Caco-2 (cell line): ENCODE measurements around the gene CACNA1I. TPM values are rescaled to one million over a fixed set of nuclear protein-coding genes. Genes with fewer than 3 reads are reported as not detected.
A peak's percentile ranks its signal among the peaks of the same experiment; 100 is the strongest.

Experiments
- BruUV-seq: library from RNA; stranded (reverse); fragments of 400-500 nt; replicated peaks from 2 replicates; lab custom pipeline; 2021; lab: Mats Ljungman, UMichigan
- CTCF ChIA-PET: fragments of 300-600 bp; sonication (Branson Sonifier 250); formaldehyde crosslinking; loops from one replicate; lab custom pipeline; 2022; ENCODE audit warnings: antibody characterized with exemption; lab: Charles Lee
- POLR2A ChIA-PET: fragments of 300-600 bp; sonication (Branson Sonifier 250); formaldehyde crosslinking; loops from one replicate; lab custom pipeline; 2022; ENCODE audit warnings: antibody characterized with exemption; lab: Charles Lee
- DNase-seq, 2 experiments: peaks; one replicate each; pipeline versions ENCODE4 v3.0.0 to v3.0.0-alpha.2; 2020 to 2022
- H3K27me3 ChIP-seq: replicated peaks from 2 replicates; pipeline ENCODE4 v1.6.0; 2011; ENCODE audit warnings: low read length; ENCODE audit not compliant: control insufficient read depth, insufficient read depth
- H3K36me3 ChIP-seq: 2 replicates; pipeline ENCODE4 v1.5.1; 2011; ENCODE audit warnings: low read length; ENCODE audit not compliant: control insufficient read depth, insufficient read depth
- H3K4me1 ChIP-seq: fragments of 250-450 bp; sonication (Bioruptor Pico); 2 replicates; pipeline ENCODE4 v1.5.1; 2020; ENCODE audit warnings: mild to moderate bottlenecking
- H3K4me3 ChIP-seq: 2 replicates; pipeline ENCODE4 v1.5.1; 2011; ENCODE audit warnings: low read depth, mild to moderate bottlenecking, control low read depth, low read length
- H3K9me3 ChIP-seq: fragments of 250-450 bp; sonication (Bioruptor Pico); 2 replicates; pipeline ENCODE4 v1.5.1; 2020; ENCODE audit warnings: mild to moderate bottlenecking, moderate library complexity
- H3K27ac Mint-ChIP-seq: one replicate; pipeline ENCODE4 v1.8.0; 2022; ENCODE audit warnings: mixed read lengths; ENCODE audit not compliant: unreplicated experiment
- H3K27me3 Mint-ChIP-seq: one replicate; pipeline ENCODE4 v1.8.0; 2022; ENCODE audit warnings: mixed read lengths; ENCODE audit not compliant: insufficient read depth, unreplicated experiment
- H3K36me3 Mint-ChIP-seq: one replicate; pipeline ENCODE4 v1.8.0; 2022; ENCODE audit warnings: mild to moderate bottlenecking, mixed read lengths; ENCODE audit not compliant: insufficient read depth, unreplicated experiment
- H3K4me1 Mint-ChIP-seq: one replicate; pipeline ENCODE4 v1.8.0; 2022; ENCODE audit warnings: low read depth, mixed read lengths; ENCODE audit not compliant: unreplicated experiment
- H3K4me3 Mint-ChIP-seq: one replicate; pipeline ENCODE4 v1.8.0; 2022; ENCODE audit warnings: mild to moderate bottlenecking, moderate library complexity, mixed read lengths; ENCODE audit not compliant: unreplicated experiment
- H3K9me3 Mint-ChIP-seq: one replicate; pipeline ENCODE4 v1.8.0; 2022; ENCODE audit warnings: mixed read lengths; ENCODE audit not compliant: unreplicated experiment
- CTCF ChIP-seq, 2 experiments: fragments of 200-600 bp in 1 of 2; IDR thresholded peaks; 1 replicate in 1 of 2; 2 replicates in 1 of 2; pipeline versions ENCODE4 v1.5.1 to v1.8.0; 2011 to 2022; ENCODE audit warnings: antibody characterized with exemption in 1 of 2, control low read depth in 1 of 2, inconsistent platforms in 1 of 2, low read depth in 1 of 2, low read length in 1 of 2, mild to moderate bottlenecking in 1 of 2, moderate library complexity in 1 of 2; ENCODE audit not compliant: insufficient read depth in 1 of 2, severe bottlenecking in 1 of 2, unreplicated experiment in 1 of 2
- intact Hi-C: fragments of 100-400 bp; cut with micrococcal nuclease; formaldehyde crosslinking; loops from one replicate; pipeline ENCODE4 v1.10.0; 2022; ENCODE audit not compliant: unreplicated experiment
- total RNA-seq: library from RNA; stranded (reverse); gene quantifications from 2 replicates; pipeline ENCODE4 v1.2.3, GENCODE V29; 2022

The CACNA1I gene
- total RNA-seq, 1 experiment from 2014 or later = not detected

- CTCF ChIA-PET = no interaction called here
Measured at GRCh38 chr22:39724857-39725256, 154.3 kb downstream of the CACNA1I start.

GRCh38 chr22:39725351-39726035, 154.9 kb downstream of the CACNA1I start:
- Histone ChIP-seq H3K9me3 (no peaks in the 10 kb centered on the region), H3K27me3 (no peaks in the 10 kb centered on the region), H3K36me3 (no peaks in the 10 kb centered on the region; the same call in 1 of the 2 replicates), H3K4me1 (peaks cover 16% of the 10 kb centered on the region), H3K4me3 (no peak overlapping the region)
- Mint-ChIP-seq H3K36me3 (no peaks in the 10 kb centered on the region), H3K27ac (no peak overlapping the region), H3K9me3 (no peaks in the 10 kb centered on the region), H3K4me1 (peaks cover 12% of the 10 kb centered on the region), H3K27me3 (no peaks in the 10 kb centered on the region), H3K4me3 (no peak overlapping the region)
- POLR2A ChIA-PET = no interaction called here
- TF ChIP-seq CTCF (IDR thresholded peaks at IDR 0.05; ENCODE audit: insufficient read depth in 1 of 2, low read depth in 1 of 2, low read length in 1 of 2, severe bottlenecking in 1 of 2, unreplicated experiment in 1 of 2) = no peak
- DNase-seq = no peak
- intact Hi-C loops = loop anchor here (10.0 kb wide), 1 partner anchor 171 kb away; no protein-coding TSS in a partner anchor
- BruUV-seq = no TSS peak
- CTCF ChIA-PET = no interaction called here

More at GRCh38 chr22:39724857-39725256, 154.3 kb downstream of the CACNA1I start:
- H3K36me3 ChIP-seq = no peaks in the 10 kb centered on the region; the same call in 1 of the 2 replicates
- H3K4me3 Mint-ChIP-seq = no peak overlapping the region
- H3K27me3 ChIP-seq = no peaks in the 10 kb centered on the region
- no TSS peak for BruUV-seq
- H3K36me3 Mint-ChIP-seq = no peaks in the 10 kb centered on the region
- peaks cover 12% of the 10 kb centered on the region for H3K4me1 Mint-ChIP-seq
- no peak for DNase-seq
- intact Hi-C loops = loop anchor here (10.0 kb wide), 1 partner anchor 170 kb away; no protein-coding TSS in a partner anchor
- no peaks in the 10 kb centered on the region for H3K9me3 ChIP-seq
- POLR2A ChIA-PET = no interaction called here
- H3K9me3 Mint-ChIP-seq = no peaks in the 10 kb centered on the region
- TF ChIP-seq CTCF (IDR thresholded peaks at IDR 0.05; ENCODE audit: insufficient read depth in 1 of 2, low read depth in 1 of 2, low read length in 1 of 2, severe bottlenecking in 1 of 2, unreplicated experiment in 1 of 2) = no peak
- peaks cover 16% of the 10 kb centered on the region for H3K4me1 ChIP-seq
- H3K27me3 Mint-ChIP-seq = no peaks in the 10 kb centered on the region
- no peak overlapping the region for H3K4me3 ChIP-seq
- H3K27ac Mint-ChIP-seq = no peak overlapping the region

- Mint-ChIP-seq H3K36me3 (no peaks in the 10 kb centered on the region), H3K27ac (no peak overlapping the region), H3K4me3 (no peak overlapping the region), H3K9me3 (no peaks in the 10 kb centered on the region), H3K4me1 (peaks cover 12% of the 10 kb centered on the region), H3K27me3 (no peaks in the 10 kb centered on the region)
- no peaks in the 10 kb centered on the region; the same call in 1 of the 2 replicates for H3K27me3 ChIP-seq
- POLR2A ChIA-PET = no interaction called here
- CTCF ChIA-PET = no interaction called here
- H3K9me3 ChIP-seq = no peaks in the 10 kb centered on the region
- intact Hi-C loops = loop anchor here (10.0 kb wide), 1 partner anchor 173 kb away; no protein-coding TSS in a partner anchor
- no peak overlapping the region for H3K4me3 ChIP-seq
- no TSS peak for BruUV-seq
- TF ChIP-seq CTCF (IDR thresholded peaks at IDR 0.05; ENCODE audit: insufficient read depth in 1 of 2, low read depth in 1 of 2, low read length in 1 of 2, severe bottlenecking in 1 of 2, unreplicated experiment in 1 of 2) = no peak
- H3K36me3 ChIP-seq = no peaks in the 10 kb centered on the region; the same call in 1 of the 2 replicates
- H3K4me1 ChIP-seq = peaks cover 16% of the 10 kb centered on the region
- DNase-seq = peak in 1 of 2 experiments; percentile 22
Measured at GRCh38 chr22:39727541-39727940, 157.0 kb downstream of the CACNA1I start.
